Measurements from ENCODE around the gene MTPN.

The MTPN gene

DNA sequence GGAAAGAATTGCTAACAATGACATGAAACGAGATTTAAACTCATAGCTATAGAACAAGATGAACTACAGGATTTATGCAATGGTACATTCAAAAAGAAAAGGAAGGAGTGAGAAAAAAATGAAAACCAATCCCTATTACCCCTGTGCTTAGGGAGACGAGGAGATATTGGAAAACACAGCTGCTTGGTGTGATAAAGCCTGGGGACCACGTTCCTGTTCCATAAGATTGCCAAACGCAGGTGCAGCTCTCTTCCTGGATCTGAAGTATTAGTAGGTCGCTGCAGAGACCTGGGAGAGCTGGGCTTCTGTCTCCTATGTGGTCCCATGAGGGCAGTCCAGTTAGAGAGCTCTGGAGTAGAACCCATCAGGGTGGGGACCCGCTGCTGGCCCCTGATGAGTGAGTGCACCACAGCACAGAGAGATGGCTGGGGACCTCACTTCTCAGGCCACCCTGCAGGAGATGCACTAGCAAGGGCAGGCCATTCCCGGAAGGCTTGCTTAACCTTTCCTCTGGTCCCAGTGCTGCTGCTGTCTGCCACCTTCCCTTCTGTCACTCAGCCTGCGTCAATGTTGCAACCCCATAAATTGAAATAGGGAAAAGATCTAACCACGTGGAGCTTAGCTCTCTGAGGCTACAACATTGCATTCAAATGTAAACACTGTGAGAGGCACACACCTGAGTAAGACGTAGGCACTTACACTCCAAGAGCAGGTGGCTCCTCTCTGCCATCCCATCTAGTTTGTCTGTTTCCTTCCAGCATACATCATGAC is 57.9 kb downstream of the MTPN start:
- DNase-seq = no peak

DNA sequence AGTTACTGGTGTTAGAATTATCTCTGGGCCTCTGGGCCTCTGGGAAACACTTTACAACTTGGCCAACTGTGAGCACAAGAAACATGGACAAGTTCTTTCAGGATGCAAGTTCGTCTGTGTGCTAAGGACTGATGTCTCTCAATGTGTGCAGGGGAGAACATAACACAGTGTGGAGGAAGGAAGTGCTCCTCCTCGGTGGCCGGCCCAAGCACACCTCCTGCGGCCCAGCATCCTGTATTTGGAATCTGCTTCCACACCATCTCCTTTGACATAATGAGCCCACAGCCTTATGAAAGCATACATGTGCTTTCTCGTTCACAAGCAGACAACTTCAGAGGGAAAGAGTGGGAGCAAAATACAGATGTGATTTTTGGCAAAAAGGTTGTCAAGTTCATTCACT is 59.0 kb downstream of the MTPN start:
- no peak for DNase-seq

DNA sequence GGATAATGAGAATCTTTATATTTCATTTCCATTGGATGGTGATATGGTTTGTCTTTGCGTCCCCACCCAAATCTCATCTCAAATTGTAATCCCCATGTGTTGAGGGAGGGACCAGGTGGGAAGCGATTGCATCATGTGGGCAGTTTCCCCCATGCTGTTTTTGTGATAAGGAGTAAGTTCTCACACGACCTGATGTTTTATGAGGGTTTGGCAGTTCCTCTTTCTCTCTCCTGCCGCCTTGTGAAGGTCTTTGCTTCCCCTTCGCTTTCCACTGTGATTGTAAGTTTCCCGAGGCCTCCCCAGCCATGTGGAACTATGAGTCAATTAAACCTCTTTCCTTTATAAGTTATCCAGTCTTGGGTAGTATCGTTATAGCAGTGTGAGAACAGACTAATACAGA is 59.4 kb downstream of the MTPN start:
- no peak for DNase-seq

DNA sequence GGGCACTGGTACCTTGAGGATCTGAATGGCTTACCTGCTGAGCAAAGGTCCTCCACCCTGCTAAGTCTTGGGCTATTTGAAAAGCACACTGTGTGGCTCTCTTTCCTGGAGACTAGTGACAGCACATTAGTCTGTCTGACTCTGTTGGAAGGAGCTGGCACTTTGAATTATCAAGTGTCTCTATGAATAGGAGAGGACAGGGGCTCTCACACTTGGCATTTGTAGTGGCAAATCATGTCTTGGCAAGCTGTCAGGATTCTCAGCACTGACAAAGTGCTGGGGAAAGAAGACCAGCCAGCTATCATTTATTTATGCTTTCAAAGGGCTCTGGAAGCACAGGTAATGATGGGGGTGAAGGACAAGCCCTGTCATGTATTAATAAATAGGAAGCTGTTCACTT is 62.8 kb downstream of the MTPN start:
- DNase-seq = no peak

DNA sequence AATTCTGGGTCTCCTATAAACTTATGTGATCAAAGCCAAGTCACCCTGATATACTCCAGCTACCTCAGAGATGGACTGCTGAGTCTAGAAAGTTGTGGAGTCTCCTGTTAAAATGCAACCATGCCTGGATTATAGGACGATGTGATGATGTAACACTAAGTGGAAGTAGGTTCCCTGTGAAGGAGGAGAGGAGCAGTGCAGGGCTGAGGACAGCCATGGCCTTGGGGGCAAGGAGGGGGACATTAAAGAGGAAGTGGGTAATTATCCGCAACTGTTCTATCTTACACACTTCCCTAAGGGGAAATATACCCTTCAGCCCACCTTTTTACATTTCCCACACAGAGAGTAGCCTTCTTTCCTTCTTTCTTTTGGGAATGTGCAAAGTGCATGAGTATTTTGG is 63.8 kb downstream of the MTPN start:
- DNase-seq = no peak

DNA sequence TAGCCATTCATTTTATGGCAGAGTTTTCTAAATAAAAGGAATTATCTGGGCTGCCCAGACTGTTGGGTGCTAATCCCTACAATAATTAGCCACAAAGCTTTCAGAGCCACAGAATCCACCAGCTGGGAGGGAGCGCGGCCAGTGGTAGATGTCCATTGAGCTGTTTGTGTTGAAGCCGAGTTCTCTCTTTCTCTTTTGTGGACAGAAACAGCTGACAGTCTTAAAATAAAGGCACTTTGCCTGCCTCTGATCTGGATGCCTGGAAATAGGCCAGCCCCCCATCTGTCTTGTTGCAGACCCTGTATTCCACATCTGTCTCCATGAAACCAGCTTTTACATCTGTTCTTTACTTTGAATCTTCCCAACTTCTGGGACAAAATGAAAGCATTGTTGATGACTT is 66.1 kb downstream of the MTPN start:
- no peak for DNase-seq

DNA sequence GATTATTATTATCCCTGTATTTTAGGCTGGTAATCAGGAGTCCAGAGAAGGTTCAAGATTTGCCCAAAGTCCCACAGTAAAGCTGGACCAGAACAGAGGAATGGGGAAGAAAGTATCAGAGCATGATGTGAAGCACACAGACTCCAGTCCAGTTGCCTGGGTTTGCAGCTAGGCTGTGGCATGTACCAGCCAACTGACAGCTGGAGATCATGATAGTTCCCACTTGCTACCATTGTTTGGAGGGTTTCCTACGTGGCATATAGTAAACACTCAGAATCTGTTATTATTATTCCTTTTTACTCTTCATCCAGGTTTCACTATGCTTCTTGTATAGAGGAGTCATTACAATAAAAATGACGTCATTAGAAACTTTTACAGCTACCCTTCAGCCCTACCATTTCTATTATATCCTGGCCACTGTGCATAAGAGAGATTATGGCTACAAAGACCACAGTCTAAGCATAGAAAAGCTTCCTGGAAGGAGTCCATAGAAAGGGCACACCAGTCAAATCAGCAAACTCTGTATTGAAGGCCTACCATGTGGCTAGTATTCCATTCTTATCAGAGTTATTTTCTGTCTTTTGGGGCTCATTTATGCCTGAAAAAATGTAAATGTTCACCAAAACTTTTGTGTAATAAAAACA is 66.6 kb downstream of the MTPN start:
- DNase-seq = no peak

DNA sequence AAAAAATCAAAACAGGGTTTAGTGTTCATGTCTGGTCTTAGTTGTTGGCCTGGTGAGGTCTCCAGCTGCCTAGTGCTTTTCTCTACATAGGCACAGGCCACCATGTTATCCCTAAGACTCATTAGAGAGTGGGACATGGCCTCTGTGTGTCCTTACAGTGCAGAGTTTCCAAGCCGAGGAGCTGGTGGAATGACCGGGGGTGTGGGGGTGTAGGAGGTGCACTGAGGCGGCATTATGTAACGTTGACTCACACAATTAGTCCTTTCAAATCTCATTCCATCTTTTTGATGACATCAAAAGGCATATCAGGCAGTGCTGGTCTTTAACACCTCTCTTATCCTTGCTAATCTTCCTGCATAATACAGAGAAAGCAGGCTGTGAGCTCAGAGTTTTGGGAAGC is 71.3 kb downstream of the MTPN start:
- DNase-seq = no peak

DNA sequence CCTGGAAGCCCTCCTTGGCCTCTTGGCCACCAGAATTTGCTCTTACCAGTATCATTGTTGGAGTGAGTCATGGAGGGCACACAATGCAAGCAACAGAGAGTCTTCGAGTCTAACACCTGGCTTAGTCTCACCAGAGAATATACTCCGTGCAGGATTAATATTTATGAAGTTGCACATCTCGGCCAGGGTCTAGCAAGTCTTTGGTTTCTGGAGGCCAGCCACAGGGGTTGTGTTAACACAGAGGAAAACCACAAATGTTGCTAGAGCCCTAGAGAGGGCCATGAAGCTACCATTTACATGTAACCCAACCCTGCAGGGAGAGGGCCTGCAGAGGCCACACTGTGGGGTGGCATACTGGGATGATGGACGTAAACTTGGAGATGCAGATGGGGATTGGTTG is 71.8 kb downstream of the MTPN start:
- DNase-seq = no peak

DNA sequence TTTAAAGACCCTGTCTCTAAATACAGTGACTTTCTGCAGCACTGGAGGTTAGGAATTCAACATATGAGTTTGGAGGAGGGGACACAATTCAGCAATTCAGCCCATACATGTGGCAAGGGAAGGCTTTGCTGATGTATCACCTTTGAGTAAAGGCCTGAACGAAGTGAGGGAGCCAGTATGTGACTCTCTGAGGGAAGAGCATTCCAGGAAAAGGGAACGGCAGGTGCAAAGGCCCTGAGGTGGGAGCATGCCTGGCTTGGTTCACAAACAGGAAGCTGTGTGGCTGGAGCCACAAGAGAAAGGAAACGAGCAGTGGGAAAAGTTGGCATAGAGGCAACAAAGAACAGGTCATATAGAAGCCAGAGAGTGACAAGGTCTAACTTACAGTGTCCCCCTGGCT is 72.9 kb downstream of the MTPN start:
- DNase-seq = no peak

DNA sequence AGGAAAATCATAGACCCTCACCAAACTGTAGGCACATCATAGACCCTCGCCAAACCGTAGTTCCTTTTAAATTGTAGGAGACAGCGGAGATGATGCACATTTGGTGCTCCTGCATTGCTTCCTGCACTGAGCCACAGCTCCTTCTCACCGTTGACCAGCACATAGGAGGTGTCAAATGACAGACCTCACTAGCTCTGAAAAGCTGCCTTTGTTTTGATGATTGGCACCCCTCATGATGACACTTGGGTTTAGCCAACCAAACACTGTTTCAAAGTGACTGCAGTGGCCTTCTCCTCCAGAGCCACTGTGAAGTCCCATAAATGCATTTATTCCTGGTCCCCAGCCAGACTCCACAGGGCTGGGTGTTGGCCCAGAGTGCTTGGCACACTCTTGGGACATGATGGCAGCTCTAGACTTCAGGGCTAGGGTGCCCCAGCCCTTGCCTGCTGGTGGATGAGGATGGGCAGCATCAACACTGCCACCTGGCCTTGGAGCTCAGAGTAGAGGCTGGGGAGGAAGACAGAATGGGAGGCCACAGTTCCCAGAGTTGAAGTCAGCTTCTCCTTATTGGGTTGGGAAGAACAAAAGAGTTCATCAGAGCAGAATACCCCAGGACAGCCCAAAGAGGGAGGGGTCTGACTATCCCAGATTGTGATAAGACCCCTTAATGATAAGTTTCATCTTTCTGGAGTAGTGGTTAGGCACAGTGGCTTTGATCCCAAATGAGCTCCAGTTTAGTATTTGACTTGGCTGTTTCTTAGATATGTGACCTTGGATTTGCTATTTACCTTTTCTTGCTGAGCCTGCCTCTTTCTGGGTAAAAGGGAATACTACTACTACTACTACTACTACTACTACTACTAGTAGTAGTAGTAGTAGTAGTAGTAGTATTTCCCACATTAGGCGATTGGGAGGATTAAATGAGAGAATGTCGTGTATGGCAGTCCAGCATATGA is 75.3 kb downstream of the MTPN start:
- DNase-seq = no peak

DNA sequence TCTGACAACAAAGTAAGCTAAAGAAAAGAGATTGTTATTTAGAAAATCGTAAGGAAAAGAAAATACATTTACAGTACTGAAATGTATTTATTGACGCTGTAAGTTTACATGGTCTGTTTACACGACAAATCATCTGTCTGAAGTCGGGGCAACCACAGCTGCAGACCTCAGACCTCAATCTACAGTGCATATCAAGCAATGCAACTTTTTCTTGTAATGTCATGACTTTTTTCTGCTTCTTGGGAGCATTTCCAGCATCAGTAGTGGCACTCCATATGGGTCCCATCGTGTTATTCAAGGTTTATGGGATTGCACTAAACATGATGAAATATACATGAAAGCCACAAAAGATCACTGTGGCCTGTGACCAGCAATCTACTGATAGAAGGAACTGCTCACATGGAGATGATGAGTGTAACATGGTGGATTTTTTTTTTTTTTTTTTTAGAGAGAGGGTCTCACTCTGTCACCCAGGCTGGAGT is 77.1 kb downstream of the MTPN start:
- DNase-seq = no peak

DNA sequence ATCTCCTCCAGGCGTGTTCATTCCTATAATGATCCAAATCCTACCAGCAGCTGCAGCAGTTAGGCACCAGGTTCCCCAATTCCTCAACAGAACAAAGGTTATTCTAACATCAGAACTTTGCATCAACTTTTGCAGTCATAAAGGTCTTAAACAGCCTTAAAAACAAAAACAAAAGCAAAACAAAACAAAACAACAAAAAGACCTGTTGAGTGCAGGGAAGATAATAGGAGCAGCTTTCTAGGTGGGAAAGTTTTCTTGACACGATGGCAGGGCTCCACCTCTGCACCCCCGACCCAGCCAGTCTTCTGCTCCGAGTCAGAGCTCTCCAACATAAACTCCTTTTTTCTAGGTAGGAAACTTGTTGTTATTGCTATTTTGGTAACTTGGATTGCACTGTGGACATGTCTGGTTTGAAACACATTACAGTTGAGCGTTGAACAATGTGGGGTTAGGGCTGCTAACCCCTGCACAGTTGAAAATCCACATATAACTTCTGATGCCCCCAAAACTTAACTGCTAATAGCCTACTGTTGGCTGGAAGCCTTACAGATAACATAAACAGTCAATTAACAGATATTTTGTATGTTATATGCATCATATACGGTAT is 77.6 kb downstream of the MTPN start:
- DNase-seq = no peak

DNA sequence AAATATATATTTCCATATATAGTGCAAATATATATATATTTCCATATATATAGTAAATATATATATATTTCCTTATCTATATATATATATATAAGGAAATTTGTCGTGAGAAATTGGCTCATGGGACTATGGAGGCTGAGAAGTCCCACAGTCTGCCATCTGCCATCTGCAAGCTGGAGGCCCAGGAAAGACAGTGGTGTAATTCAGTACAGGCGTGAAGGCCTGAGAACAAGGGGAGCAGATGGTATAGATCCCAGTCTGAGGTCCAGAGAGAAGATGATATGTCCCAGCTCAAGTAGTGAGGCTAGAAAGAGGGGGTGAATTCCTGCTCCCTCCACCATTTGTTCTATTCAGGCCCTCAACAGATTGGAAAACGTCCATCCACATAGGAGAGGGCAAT is 78.9 kb downstream of the MTPN start:
- no peak for DNase-seq

DNA sequence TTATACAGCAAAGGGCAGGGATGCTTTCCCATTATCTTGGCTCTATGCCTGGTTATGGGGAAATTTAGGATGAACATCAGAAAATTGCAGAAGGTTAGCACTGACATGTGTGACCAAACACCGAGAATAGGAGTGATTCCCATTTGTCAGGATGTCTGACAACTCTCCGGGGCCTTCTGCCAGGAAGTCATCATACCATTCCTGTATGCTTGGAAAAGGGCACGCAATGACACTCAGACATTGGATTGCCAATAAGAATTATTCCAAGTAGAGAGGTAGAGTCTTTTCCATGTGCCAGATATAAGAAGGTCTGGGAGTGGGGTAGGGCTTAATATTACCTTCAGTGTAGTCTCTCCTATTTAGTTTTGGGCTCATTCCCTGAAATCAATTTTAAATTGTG is 82.3 kb downstream of the MTPN start:
- no peak for DNase-seq

DNA sequence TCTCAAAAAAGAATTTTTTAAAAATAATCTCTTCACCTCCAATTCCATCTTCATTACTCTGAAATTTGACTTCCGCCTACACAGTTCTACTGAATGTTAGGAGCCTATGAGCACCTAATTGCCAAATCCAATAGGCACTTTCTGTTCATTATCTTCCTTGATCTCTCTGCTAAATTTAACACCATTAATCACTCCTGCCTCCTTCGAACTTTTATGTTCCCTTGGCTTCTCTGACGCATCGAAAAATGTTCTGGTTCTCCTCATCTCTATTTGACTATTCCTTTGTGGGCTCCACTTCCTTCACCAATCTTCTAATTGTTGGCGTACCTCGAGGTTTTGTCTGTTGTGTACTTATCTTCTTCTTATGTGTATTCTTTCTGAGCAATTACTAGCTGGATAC is 87.3 kb downstream of the MTPN start:
- no peak for DNase-seq

DNA sequence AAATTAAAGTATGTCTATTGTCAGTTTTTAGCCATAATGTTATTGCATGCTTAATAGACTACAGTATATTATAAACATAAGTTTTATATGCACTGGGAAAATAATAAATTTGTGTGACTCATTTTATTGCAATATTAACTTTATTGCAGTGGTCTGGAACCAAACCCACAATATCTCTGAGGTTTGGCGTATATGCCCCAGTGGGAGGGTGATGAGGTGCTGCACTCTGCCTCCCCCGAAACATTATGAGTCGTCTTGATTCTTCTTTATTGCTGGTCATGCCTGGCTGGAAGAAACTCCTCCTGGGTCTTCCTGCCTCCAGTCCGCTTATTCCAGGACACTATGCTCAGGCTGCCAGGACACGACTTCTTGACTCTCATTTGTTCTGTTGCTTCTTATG is 88.4 kb downstream of the MTPN start:
- DNase-seq = no peak

DNA sequence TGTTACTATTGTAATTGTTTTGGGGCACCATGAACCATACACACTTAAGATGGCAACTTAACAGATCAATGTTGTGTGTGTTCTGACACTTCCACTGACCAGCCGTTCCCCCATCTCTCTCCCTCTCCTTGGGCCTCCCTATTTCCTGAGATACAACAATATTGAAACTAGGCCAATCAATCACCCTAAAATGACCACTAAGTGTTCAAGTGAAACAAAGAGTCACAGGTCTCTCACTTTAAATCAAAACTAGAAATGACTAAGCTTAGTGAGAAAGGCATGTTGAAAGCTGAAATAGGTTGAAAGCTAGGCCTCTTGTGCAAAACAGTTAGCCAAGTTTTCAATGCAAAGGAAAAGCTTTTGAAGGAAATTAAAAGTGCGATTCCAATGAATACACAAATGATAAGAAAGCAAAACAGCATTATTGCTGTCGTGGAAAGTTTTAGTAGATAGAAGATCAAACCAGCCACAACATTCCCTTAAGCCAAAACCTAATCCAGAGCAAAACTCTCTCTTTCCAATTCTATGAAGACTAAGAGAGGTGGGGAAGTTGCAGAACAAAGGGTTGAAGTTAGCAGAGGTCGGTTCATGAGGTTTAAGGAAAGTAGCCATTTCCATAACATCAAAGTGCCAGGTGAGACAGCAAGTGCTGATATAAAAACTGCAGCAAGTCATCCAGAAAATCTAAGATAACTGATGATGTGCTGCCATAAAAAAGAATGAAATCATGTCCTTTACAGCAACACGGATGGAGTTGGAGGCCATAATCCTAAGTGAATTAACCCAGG is 90.6 kb downstream of the MTPN start:
- no peak for DNase-seq

DNA sequence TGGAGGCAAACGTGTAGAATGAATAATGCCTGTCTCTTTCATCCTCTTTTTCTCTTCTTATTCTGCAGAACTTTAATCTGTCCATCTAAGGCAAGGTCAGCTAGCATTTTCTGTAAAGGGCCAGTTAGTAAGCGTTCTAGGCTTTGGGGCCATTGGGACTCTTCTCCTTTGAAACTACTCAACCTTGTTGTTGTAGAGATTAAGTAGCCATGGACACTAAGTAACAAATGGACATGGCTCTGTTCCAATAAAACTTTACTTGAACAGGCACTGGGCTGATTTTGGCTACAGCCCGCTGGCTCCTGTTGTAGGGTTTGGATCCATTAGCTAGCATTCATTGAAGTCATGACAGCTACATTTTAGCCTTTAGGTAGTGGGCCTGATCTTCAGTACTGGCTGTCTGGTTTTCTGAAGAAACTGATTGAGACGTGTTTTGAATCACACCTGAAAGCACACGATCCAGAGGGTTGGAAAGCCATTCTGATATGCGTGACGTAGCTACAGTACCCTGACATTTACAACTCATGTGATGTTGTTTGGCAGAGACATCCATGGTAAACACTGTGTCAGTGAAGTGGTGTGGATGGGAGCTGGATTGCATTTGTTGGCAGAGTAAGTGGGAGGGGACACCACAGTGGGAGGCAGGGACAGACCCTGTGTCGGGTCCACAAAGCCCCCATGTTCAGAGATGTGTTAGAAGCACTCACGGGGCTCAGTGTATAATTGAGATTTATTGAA is 92.5 kb downstream of the MTPN start:
- no peak for DNase-seq

DNA sequence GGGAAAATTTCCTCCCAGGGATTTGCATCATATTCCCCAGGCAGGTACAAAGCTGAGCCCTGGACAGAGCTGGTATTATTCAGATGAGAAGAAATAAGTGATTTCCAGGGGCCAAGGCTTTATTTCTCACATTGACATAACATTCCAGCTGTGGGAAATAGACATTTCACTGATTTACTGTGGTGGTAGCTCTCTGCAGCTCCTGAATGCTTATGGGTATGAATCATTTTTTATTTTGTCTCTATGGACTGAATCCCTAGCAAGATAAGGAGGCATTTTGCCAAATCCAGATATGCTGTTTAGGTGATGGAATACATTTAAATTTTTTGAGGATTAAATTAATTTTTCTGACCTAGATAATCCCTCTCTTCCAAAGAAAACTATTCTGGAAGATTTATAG is 97.9 kb downstream of the MTPN start:
- DNase-seq = no peak

DNA sequence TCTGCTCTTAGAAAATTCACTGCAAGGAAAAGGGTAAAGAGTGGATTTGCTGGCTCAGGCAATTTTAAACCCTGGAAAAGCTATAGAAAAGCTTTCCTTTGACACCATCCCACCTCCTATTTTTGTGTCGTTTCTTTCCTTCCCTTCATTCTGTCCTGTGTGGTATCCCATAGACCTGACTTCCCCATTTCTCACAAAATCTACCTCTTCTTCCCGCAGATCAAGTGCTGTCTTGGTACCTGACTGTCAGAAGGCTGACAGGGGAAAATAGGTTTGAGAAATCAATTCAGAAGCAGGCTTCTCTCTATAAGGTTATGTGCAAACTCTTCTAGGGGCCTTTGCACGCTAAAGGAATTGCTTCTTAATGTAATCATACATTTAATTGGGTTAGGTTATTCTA is 98.9 kb downstream of the MTPN start:
- DNase-seq = no peak

DNA sequence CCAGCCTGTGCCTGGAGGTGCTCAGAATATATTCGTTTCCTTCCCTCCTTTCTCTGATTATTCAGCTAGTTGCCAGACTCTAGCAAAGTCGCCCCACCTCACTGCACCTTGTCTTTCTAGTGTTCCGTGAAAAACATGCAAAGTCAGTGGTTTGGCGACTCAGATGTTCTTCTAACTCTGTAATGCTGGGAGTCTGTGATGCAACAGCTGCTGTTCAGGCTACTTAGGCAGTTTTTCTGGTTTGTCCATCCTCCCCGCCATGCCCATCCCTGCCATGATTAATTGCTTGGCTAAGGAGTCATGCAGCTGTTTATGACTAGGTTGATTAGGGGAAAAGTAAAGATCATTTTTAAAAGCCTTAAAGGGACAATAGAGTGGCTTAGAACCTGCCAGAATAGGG is 99.4 kb downstream of the MTPN start:
- no peak for DNase-seq

Data from activated CD8-positive, alpha-beta memory T cell treated with anti-CD3 and anti-CD28 coated beads, Interleukin-2, amount 50 U/mL, for 48 hours (primary cell).